Ishikawa (cell line): ENCODE data around the gene KCNK3.
A peak's percentile ranks its signal among the peaks of the same experiment; 100 is the strongest.

Experiments used
- CEBPB ChIP-seq: IDR thresholded peaks from 2 replicates; pipeline ENCODE4 v1.6.1; 2012
- CREB1 ChIP-seq: IDR thresholded peaks from 2 replicates; pipeline ENCODE4 v1.6.1; 2012; ENCODE audit warnings: low read depth
- EGR1 ChIP-seq: IDR thresholded peaks from 2 replicates; pipeline ENCODE4 v1.6.1; 2012
- EP300 ChIP-seq: IDR thresholded peaks from 2 replicates; pipeline ENCODE4 v1.6.1; 2012; ENCODE audit warnings: borderline replicate concordance
- FOXM1 ChIP-seq: IDR thresholded peaks from 2 replicates; pipeline ENCODE4 v1.6.1; 2012; ENCODE audit warnings: low read depth, borderline replicate concordance
- NFIC ChIP-seq: IDR thresholded peaks from 2 replicates; pipeline ENCODE4 v1.6.1; 2012
- RAD21 ChIP-seq: IDR thresholded peaks from 2 replicates; pipeline ENCODE4 v1.6.1; 2012; ENCODE audit warnings: low read depth
- TAF1 ChIP-seq: IDR thresholded peaks from 2 replicates; pipeline ENCODE4 v1.6.1; 2012; ENCODE audit warnings: low read depth, mild to moderate bottlenecking
- TCF12 ChIP-seq: IDR thresholded peaks from 2 replicates; pipeline ENCODE4 v1.6.1; 2012; ENCODE audit warnings: low read depth
- TEAD4 ChIP-seq: IDR thresholded peaks from 2 replicates; pipeline ENCODE4 v1.6.1; 2012
- YY1 ChIP-seq: IDR thresholded peaks from 2 replicates; pipeline ENCODE4 v1.6.1; 2012; ENCODE audit warnings: low read depth
- ZBTB7A ChIP-seq: IDR thresholded peaks from 2 replicates; pipeline ENCODE4 v1.6.1; 2012; ENCODE audit warnings: low read depth
- TF ChIP-seq, protein P1 (sequence below): IDR thresholded peaks from 2 replicates; pipeline ENCODE4 v1.6.1; 2012
- TF ChIP-seq, protein P2 (sequence below): IDR thresholded peaks from 2 replicates; pipeline ENCODE4 v1.6.1; 2012
- TF ChIP-seq, protein P3 (sequence below): IDR thresholded peaks from 2 replicates; pipeline ENCODE4 v1.6.1; 2012; ENCODE audit warnings: low read depth, mild to moderate bottlenecking

KCNK3 gene

DNA sequence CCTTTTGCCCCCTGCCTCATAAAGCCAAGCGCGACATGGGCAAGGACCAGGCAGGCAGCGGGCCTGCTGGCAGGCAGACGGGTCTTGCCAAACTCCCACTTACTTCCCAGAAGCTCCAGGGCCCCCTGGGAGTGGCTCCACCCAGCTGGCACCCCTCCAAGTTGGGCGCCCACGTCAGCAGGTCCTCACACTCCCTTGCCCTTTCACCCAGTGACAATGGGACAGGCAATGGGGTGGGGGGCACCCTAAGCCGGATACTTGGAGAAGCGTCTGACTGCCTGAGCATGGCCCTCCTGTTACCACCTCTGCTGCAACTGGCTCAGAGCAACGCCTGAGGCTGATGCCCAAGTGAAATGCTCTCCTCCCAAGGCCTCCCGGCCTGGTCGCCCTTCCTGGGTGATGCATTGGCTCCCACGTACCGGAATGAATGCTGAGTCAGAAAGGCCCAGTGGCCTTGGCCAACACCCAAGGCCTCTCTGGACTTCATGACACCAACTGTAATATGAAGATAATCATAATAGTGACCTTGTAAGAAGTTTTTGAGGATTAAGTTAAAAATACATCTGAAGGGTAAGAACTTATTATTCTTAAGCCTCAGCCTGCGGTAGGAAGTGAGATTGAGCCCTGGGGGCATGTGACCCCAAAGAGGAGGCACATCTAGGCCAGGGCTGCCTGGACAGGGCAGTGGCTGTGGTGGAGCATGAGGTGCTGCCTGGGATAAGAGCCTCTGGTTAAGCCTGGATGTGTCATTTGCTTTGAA lies 31.6 kb downstream of the KCNK3 start:
- 0 out of 2 replicates have a peak, but pooled peaks have one; percentile 34 for TF ChIP-seq EGR1
- no peak for TF ChIP-seq YY1
- TF ChIP-seq NFIC: peak; percentile 74
- no peak for TF ChIP-seq CREB1
- TF ChIP-seq, protein P1, sequence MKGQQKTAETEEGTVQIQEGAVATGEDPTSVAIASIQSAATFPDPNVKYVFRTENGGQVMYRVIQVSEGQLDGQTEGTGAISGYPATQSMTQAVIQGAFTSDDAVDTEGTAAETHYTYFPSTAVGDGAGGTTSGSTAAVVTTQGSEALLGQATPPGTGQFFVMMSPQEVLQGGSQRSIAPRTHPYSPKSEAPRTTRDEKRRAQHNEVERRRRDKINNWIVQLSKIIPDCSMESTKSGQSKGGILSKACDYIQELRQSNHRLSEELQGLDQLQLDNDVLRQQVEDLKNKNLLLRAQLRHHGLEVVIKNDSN: no peak
- peak; percentile 63; the same call in 1 of the 2 replicates for TF ChIP-seq ZBTB7A
- TF ChIP-seq, protein P2, sequence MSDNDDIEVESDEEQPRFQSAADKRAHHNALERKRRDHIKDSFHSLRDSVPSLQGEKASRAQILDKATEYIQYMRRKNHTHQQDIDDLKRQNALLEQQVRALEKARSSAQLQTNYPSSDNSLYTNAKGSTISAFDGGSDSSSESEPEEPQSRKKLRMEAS: no peak

DNA sequence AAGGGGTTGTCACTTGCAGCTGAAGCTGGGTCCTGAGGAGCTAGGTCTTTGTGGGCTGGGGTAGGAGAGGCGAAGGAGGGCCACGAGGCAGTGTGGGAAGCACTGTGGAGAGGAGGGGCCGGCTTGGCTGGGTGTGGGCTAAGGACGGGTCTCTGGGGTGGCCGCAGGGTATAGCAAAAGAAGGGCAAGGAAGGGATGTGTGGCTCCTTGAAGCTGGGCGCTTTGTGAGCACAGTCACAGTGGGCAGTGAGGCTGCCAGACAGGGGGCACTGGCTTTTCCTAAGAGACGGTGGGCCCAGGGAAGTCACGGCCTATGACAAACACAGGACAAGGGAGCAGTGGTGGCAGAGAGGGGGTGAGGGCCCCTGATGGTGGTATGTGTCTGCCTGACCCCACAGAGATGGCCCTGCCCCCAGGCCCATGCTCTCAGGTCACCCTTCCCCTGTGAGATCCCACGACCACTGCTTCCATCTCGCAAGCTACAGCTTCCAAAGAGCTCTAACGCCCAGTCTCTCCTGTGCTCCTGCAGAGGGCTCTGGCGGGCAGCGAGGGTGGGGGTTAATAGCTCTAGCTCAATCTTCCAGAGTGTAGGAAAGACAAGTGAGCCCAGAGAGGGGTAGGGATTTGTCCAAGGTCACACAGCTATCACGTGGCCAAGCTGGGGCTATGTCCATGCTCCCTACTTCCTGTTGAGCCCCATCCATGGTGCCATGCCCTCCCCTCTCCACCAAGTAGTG lies 32.4 kb downstream of the KCNK3 start:
- TF ChIP-seq CREB1: no peak
- TF ChIP-seq, protein P2: no peak
- TF ChIP-seq TEAD4: no peak
- TF ChIP-seq EGR1: no peak
- TF ChIP-seq, protein P1: no peak
- no peak for TF ChIP-seq YY1
- TF ChIP-seq, protein P3, sequence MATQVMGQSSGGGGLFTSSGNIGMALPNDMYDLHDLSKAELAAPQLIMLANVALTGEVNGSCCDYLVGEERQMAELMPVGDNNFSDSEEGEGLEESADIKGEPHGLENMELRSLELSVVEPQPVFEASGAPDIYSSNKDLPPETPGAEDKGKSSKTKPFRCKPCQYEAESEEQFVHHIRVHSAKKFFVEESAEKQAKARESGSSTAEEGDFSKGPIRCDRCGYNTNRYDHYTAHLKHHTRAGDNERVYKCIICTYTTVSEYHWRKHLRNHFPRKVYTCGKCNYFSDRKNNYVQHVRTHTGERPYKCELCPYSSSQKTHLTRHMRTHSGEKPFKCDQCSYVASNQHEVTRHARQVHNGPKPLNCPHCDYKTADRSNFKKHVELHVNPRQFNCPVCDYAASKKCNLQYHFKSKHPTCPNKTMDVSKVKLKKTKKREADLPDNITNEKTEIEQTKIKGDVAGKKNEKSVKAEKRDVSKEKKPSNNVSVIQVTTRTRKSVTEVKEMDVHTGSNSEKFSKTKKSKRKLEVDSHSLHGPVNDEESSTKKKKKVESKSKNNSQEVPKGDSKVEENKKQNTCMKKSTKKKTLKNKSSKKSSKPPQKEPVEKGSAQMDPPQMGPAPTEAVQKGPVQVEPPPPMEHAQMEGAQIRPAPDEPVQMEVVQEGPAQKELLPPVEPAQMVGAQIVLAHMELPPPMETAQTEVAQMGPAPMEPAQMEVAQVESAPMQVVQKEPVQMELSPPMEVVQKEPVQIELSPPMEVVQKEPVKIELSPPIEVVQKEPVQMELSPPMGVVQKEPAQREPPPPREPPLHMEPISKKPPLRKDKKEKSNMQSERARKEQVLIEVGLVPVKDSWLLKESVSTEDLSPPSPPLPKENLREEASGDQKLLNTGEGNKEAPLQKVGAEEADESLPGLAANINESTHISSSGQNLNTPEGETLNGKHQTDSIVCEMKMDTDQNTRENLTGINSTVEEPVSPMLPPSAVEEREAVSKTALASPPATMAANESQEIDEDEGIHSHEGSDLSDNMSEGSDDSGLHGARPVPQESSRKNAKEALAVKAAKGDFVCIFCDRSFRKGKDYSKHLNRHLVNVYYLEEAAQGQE: no peak
- no peak for TF ChIP-seq EP300
- no peak for TF ChIP-seq NFIC
- no peak for TF ChIP-seq TCF12
- no peak for TF ChIP-seq CEBPB
- no peak for TF ChIP-seq TAF1
- no peak for TF ChIP-seq ZBTB7A
- TF ChIP-seq RAD21: no peak
- no peak for TF ChIP-seq FOXM1

- no peak for TF ChIP-seq TEAD4
- TF ChIP-seq ZBTB7A: no peak
- TF ChIP-seq, protein P1: no peak
- TF ChIP-seq NFIC: no peak
- TF ChIP-seq, protein P2: no peak
- TF ChIP-seq YY1: no peak
- TF ChIP-seq FOXM1: no peak
- TF ChIP-seq RAD21: no peak
- no peak for TF ChIP-seq EGR1
- TF ChIP-seq, protein P3: no peak
- TF ChIP-seq CREB1: no peak
- no peak for TF ChIP-seq TAF1
- no peak for TF ChIP-seq CEBPB
- no peak for TF ChIP-seq TCF12
- TF ChIP-seq EP300: no peak
Observed at GRCh38 chr2:26725521-26725820, 32.9 kb downstream of the KCNK3 start.

GRCh38 chr2:26726228-26726627 lies 33.7 kb downstream of the KCNK3 start:
- TF ChIP-seq YY1 (no peak), NFIC (no peak), TEAD4 (no peak)
